GM12874 (cell line): Measurements from ENCODE around the gene C3.

Experiments
- CTCF ChIP-seq: IDR thresholded peaks from 2 replicates; pipeline ENCODE4 v1.5.1; 2011; ENCODE audit warnings: low read depth, mild to moderate bottlenecking, control low read depth, low read length, moderate library complexity; ENCODE audit not compliant: insufficient read depth

The C3 gene

GRCh38 chr19:6713773-6714692, 6.4 kb downstream of the C3 start:
- no peak for TF ChIP-seq CTCF

GRCh38 chr19:6712692-6713670, 7.5 kb downstream of the C3 start:
- TF ChIP-seq CTCF, result no peak

- TF ChIP-seq CTCF, result no peak
Measured at GRCh38 chr19:6712231-6712630, 8.2 kb downstream of the C3 start.

- no peak for TF ChIP-seq CTCF
Measured at GRCh38 chr19:6711605-6712004, 8.8 kb downstream of the C3 start.

- TF ChIP-seq CTCF, result no peak
Measured at GRCh38 chr19:6711078-6711361, 9.4 kb downstream of the C3 start.

- TF ChIP-seq CTCF, result no peak
Measured at GRCh38 chr19:6710273-6711077, 10.0 kb downstream of the C3 start.
